Measurements from ENCODE around the gene ZNF532.

DNA sequence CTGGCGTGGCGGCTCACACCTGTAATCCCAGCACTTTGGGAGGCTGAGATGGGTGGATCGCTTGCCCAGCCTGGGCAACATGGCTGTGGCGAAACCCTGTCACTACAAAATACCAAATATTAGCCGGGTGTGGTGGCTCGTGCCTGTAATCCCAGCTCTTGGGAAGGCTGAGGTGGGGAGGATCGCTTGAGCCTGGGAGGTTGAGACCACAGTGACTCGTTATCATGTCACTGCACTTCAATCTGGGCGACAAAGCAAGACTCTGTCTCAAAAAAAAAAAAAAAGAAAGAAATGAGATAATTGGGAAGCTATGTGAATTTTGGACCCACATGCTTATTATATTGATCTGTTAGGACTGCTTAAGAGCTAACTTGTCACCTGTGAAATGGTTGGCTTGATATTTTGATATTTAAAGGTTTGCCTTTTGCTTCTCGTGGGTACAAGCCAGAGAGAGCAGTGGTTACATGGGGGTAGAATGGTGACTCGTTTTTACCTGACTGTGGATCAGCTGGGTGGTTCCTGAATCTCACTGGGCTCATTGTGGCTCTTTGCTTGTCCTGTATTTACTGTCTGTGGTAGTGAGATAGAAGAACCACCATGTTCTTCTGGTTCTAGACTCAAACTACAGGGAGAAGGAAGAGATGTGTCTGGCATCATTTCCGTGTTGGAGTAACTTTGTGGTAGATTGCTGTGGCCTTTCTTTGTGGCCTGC, 28.9 kb downstream of the ZNF532 start:
- TF ChIP-seq, protein P1, sequence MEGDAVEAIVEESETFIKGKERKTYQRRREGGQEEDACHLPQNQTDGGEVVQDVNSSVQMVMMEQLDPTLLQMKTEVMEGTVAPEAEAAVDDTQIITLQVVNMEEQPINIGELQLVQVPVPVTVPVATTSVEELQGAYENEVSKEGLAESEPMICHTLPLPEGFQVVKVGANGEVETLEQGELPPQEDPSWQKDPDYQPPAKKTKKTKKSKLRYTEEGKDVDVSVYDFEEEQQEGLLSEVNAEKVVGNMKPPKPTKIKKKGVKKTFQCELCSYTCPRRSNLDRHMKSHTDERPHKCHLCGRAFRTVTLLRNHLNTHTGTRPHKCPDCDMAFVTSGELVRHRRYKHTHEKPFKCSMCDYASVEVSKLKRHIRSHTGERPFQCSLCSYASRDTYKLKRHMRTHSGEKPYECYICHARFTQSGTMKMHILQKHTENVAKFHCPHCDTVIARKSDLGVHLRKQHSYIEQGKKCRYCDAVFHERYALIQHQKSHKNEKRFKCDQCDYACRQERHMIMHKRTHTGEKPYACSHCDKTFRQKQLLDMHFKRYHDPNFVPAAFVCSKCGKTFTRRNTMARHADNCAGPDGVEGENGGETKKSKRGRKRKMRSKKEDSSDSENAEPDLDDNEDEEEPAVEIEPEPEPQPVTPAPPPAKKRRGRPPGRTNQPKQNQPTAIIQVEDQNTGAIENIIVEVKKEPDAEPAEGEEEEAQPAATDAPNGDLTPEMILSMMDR (IDR thresholded peaks at IDR 0.05) = no peak
- TF ChIP-seq EP300 (IDR thresholded peaks at IDR 0.05) (no peak), POLR2AphosphoS5 (IDR thresholded peaks at IDR 0.05) (no peak)
